ENCODE results near the gene GNAS. TPM values are rescaled to one million over a fixed set of nuclear protein-coding genes. Genes with fewer than 3 reads are reported as not detected.
A peak's percentile ranks its signal among the peaks of the same experiment; 100 is the strongest.
"Not testable (repeated sequence)": the region's sequence is repeated elsewhere in the genome, so short reads cannot be mapped to it uniquely, and the experiment has no call there.

GNAS gene
- total RNA-seq, 2 donors from 2014 or later = 755 to 1,096 TPM

- peaks cover 10% of the 10 kb centered on the region for H3K36me3 Mint-ChIP-seq (ENCODE audit: low read depth)
- peak; percentile 44 for ATAC-seq
- H3K27me3 Mint-ChIP-seq = peaks cover 25% of the 10 kb centered on the region
- no peak for DNase-seq
- no peaks in the 10 kb centered on the region for H3K9me3 ChIP-seq (ENCODE audit: control insufficient read depth, low read length, poor library complexity, severe bottlenecking)
- no peak overlapping the region for H3K27ac Mint-ChIP-seq
- H3K4me3 Mint-ChIP-seq = no peak overlapping the region
- peaks cover 2% of the 10 kb centered on the region for H3K4me1 Mint-ChIP-seq
Measured at GRCh38 chr20:58818586-58819285, 33.8 kb upstream of the GNAS start.

- peaks cover 2% of the 10 kb centered on the region for H3K4me1 Mint-ChIP-seq
- H3K36me3 Mint-ChIP-seq (ENCODE audit: low read depth) = peaks cover 10% of the 10 kb centered on the region
- no peaks in the 10 kb centered on the region for H3K9me3 ChIP-seq (ENCODE audit: control insufficient read depth, low read length, poor library complexity, severe bottlenecking)
Measured at GRCh38 chr20:58819921-58820320, 32.6 kb upstream of the GNAS start.

GRCh38 chr20:58820515-58820914 is 32.0 kb upstream of the GNAS start:
- DNase-seq; ATAC-seq; H3K27ac Mint-ChIP-seq; H3K4me1 Mint-ChIP-seq; H3K9me3 ChIP-seq (ENCODE audit: control insufficient read depth, low read length, poor library complexity, severe bottlenecking); H3K4me3 Mint-ChIP-seq: not testable (repeated sequence)
- Mint-ChIP-seq H3K36me3 (ENCODE audit: low read depth) (peaks cover 10% of the 10 kb centered on the region), H3K27me3 (peaks cover 14% of the 10 kb centered on the region)

More at GRCh38 chr20:58819921-58820320, 32.6 kb upstream of the GNAS start:
- no peak for DNase-seq
- H3K27me3 Mint-ChIP-seq = peaks cover 15% of the 10 kb centered on the region
- no peak overlapping the region for H3K27ac Mint-ChIP-seq
- no peak for ATAC-seq
- H3K4me3 Mint-ChIP-seq = no peak overlapping the region

GRCh38 chr20:58822149-58822548 is 30.4 kb upstream of the GNAS start:
- peaks cover 10% of the 10 kb centered on the region for H3K36me3 Mint-ChIP-seq (ENCODE audit: low read depth)
- no peak overlapping the region for H3K27ac Mint-ChIP-seq
- no peak overlapping the region for H3K4me3 Mint-ChIP-seq
- H3K9me3 ChIP-seq (ENCODE audit: control insufficient read depth, low read length, poor library complexity, severe bottlenecking) = no peaks in the 10 kb centered on the region
- peaks cover 2% of the 10 kb centered on the region for H3K4me1 Mint-ChIP-seq
- DNase-seq = no peak
- H3K27me3 Mint-ChIP-seq = peaks cover 10% of the 10 kb centered on the region
- ATAC-seq = no peak

- H3K27ac Mint-ChIP-seq = no peak overlapping the region
- peaks cover 5% of the 10 kb centered on the region for H3K27me3 Mint-ChIP-seq
- ATAC-seq = no peak
- no peaks in the 10 kb centered on the region for H3K9me3 ChIP-seq (ENCODE audit: control insufficient read depth, low read length, poor library complexity, severe bottlenecking)
- peaks cover 2% of the 10 kb centered on the region for H3K4me1 Mint-ChIP-seq
- no peak for DNase-seq
- H3K36me3 Mint-ChIP-seq (ENCODE audit: low read depth) = peaks cover 8% of the 10 kb centered on the region
- no peak overlapping the region for H3K4me3 Mint-ChIP-seq
Measured at GRCh38 chr20:58822748-58823730, 29.5 kb upstream of the GNAS start.

- Mint-ChIP-seq H3K27me3 (no peaks in the 10 kb centered on the region), H3K4me3 (no peak overlapping the region), H3K36me3 (ENCODE audit: low read depth) (peaks cover 6% of the 10 kb centered on the region), H3K27ac (no peak overlapping the region), H3K4me1 (no peaks in the 10 kb centered on the region)
- DNase-seq = no peak
- ATAC-seq = no peak
- H3K9me3 ChIP-seq (ENCODE audit: control insufficient read depth, low read length, poor library complexity, severe bottlenecking) = no peaks in the 10 kb centered on the region
Measured at GRCh38 chr20:58824843-58825242, 27.7 kb upstream of the GNAS start.

GRCh38 chr20:58825450-58825849 is 27.1 kb upstream of the GNAS start:
- DNase-seq = no peak
- no peaks in the 10 kb centered on the region for H3K9me3 ChIP-seq (ENCODE audit: control insufficient read depth, low read length, poor library complexity, severe bottlenecking)
- H3K27ac Mint-ChIP-seq = no peak overlapping the region
- no peaks in the 10 kb centered on the region for H3K27me3 Mint-ChIP-seq
- H3K36me3 Mint-ChIP-seq (ENCODE audit: low read depth) = peaks cover 6% of the 10 kb centered on the region
- H3K4me3 Mint-ChIP-seq = no peak overlapping the region
- no peak for ATAC-seq
- H3K4me1 Mint-ChIP-seq = no peaks in the 10 kb centered on the region

- Mint-ChIP-seq H3K27me3 (no peaks in the 10 kb centered on the region), H3K27ac (no peak overlapping the region), H3K36me3 (ENCODE audit: low read depth) (peaks cover under 1% of the 10 kb centered on the region), H3K4me1 (no peaks in the 10 kb centered on the region), H3K4me3 (no peak overlapping the region)
- H3K9me3 ChIP-seq (ENCODE audit: control insufficient read depth, low read length, poor library complexity, severe bottlenecking) = no peaks in the 10 kb centered on the region
- DNase-seq = no peak
- no peak for ATAC-seq
Measured at GRCh38 chr20:58826271-58826670, 26.2 kb upstream of the GNAS start.

- Mint-ChIP-seq H3K36me3 (ENCODE audit: low read depth) (no peaks in the 10 kb centered on the region), H3K4me3 (no peak overlapping the region), H3K4me1 (no peaks in the 10 kb centered on the region), H3K27me3 (peaks cover 9% of the 10 kb centered on the region), H3K27ac (no peak overlapping the region)
- no peak for ATAC-seq
- DNase-seq = no peak
- H3K9me3 ChIP-seq (ENCODE audit: control insufficient read depth, low read length, poor library complexity, severe bottlenecking) = no peaks in the 10 kb centered on the region
Measured at GRCh38 chr20:58828136-58828535, 24.4 kb upstream of the GNAS start.

- not testable (repeated sequence) for DNase-seq; H3K4me3 Mint-ChIP-seq; H3K9me3 ChIP-seq (ENCODE audit: control insufficient read depth, low read length, poor library complexity, severe bottlenecking); H3K27ac Mint-ChIP-seq; ATAC-seq; H3K36me3 Mint-ChIP-seq (ENCODE audit: low read depth); H3K4me1 Mint-ChIP-seq
- peaks cover 16% of the 10 kb centered on the region for H3K27me3 Mint-ChIP-seq
Measured at GRCh38 chr20:58828804-58829203, 23.7 kb upstream of the GNAS start.

GRCh38 chr20:58829531-58829941 is 23.0 kb upstream of the GNAS start:
- DNase-seq = no peak
- no peaks in the 10 kb centered on the region for H3K4me1 Mint-ChIP-seq
- no peak overlapping the region for H3K4me3 Mint-ChIP-seq
- H3K27me3 Mint-ChIP-seq = peaks cover 23% of the 10 kb centered on the region
- no peak for ATAC-seq
- H3K9me3 ChIP-seq (ENCODE audit: control insufficient read depth, low read length, poor library complexity, severe bottlenecking) = no peaks in the 10 kb centered on the region
- no peaks in the 10 kb centered on the region for H3K36me3 Mint-ChIP-seq (ENCODE audit: low read depth)
- H3K27ac Mint-ChIP-seq = no peak overlapping the region

- Mint-ChIP-seq H3K4me3 (no peak overlapping the region), H3K27me3 (peaks cover 42% of the 10 kb centered on the region), H3K4me1 (no peaks in the 10 kb centered on the region), H3K27ac (no peak overlapping the region), H3K36me3 (ENCODE audit: low read depth) (no peaks in the 10 kb centered on the region)
- DNase-seq (no peak), ATAC-seq (no peak)
- H3K9me3 ChIP-seq (ENCODE audit: control insufficient read depth, low read length, poor library complexity, severe bottlenecking) = no peaks in the 10 kb centered on the region
Measured at GRCh38 chr20:58832457-58832856, 20.1 kb upstream of the GNAS start.

GRCh38 chr20:58833921-58834320 is 18.6 kb upstream of the GNAS start:
- Mint-ChIP-seq H3K27ac (no peak overlapping the region), H3K27me3 (peaks cover 48% of the 10 kb centered on the region), H3K4me1 (no peaks in the 10 kb centered on the region), H3K4me3 (no peak overlapping the region), H3K36me3 (ENCODE audit: low read depth) (no peaks in the 10 kb centered on the region)
- no peaks in the 10 kb centered on the region for H3K9me3 ChIP-seq (ENCODE audit: control insufficient read depth, low read length, poor library complexity, severe bottlenecking)
- DNase-seq (no peak), ATAC-seq (no peak)

All from T-helper 17 cell (primary cell).